ENCODE measurements around the gene SINHCAF. TPM values are rescaled to one million over a fixed set of nuclear protein-coding genes. Genes with fewer than 3 reads are reported as not detected.
A peak's percentile ranks its signal among the peaks of the same experiment; 100 is the strongest.

The SINHCAF gene
- total and polyA plus RNA-seq, 11 donors, result 4.0 to 23.8 (median 12.8) TPM

DNA sequence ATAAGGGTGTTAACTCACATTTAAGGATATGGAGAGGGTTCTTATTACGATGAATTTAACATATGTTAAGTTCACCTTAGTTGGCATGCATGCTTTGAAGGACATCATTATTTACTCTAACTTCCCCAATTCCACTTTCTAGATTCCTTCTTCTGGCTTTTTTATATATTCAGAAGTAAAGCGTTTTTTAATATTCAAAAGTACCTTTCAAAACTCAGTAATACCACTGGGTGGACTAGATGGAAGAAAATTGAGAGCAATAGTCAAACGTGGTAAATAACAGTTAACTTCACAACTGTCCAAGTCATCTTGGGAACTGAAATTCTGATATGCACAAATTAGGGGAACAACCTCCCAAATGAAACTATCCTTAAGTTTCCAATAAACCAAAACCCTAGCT is 9.1 kb downstream of the SINHCAF start:
- Histone ChIP-seq H3K9me3 (no peaks in the 10 kb centered on the region), H3K4me1 (peaks cover 0 to 51% (median 5%) of the 10 kb centered on the region in 12 donors), H3K36me3 (no peaks in the 10 kb centered on the region), H3K27me3 (no peaks in the 10 kb centered on the region), H3K27ac (peak overlapping the region in 3 of 12 donors; percentile 2 to 77 (median 39)), H3K4me3 (peak overlapping the region in 8 of 12 donors; percentile 27 to 56 (median 48))
- 53 to 62% (median 57%) methylated on average over 3 of the region's 3 CpGs for WGBS, 4 donors
- ATAC-seq, result no peak
- no peak for DNase-seq
- intact Hi-C loops (cut with DNase I), result no loop called here
- no peak for TF ChIP-seq POLR2A (IDR thresholded peaks at IDR 0.05)
- TF ChIP-seq CTCF (IDR thresholded peaks at IDR 0.05), result no peak

DNA sequence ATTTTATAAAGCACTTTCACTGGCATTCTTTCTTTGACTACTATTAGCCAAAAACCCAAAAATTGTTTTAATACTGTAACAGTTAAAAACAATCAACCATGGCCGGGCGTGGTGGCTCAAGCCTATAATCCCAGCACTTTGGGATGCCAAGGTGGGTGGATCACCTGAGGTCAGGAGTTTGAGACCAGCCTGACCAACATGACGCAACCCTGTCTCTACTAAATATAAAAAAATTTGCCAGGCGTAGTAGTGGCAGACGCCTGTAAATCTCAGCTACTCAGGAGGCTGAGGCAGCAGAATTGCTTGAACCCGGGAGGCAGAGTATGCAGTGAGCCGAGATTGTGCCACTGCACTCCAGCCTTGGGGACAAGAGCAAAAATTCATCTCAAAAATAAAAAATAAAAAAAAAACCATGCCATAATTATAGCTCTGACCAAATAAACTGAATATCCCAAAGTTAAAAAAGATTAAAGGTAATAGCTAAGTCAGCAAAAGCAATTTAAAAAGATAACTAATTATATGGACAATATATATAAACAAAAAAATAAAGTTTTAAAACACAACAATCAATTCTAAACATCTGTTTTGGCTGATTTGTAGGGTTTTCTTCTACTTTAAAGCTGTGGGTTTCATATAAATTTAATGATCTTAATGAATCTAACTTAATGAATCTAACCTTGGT is 10.0 kb downstream of the SINHCAF start:
- H3K36me3 ChIP-seq, result no peaks in the 10 kb centered on the region
- peaks cover 0 to 43% (median 5%) of the 10 kb centered on the region in 12 donors for H3K4me1 ChIP-seq
- H3K27me3 ChIP-seq, result no peaks in the 10 kb centered on the region
- no peaks in the 10 kb centered on the region for H3K9me3 ChIP-seq
- whole genome bisulfite sequencing, 4 donors, result 93 to 97% (median 94%) methylated on average over 7 of the region's 7 CpGs
- H3K27ac ChIP-seq, result no peak overlapping the region
- intact Hi-C loops (cut with DNase I), result no loop called here
- no peak for ATAC-seq
- no peak for DNase-seq
- no peak overlapping the region for H3K4me3 ChIP-seq
- TF ChIP-seq POLR2A (IDR thresholded peaks at IDR 0.05) (no peak), CTCF (IDR thresholded peaks at IDR 0.05) (no peak)

GRCh38 chr12:31315044-31315715 is 10.8 kb downstream of the SINHCAF start:
- ATAC-seq (no peak), DNase-seq (no peak)
- H3K27ac ChIP-seq, result no peak overlapping the region
- H3K4me3 ChIP-seq, result no peak overlapping the region
- WGBS, 4 donors, result 94 to 97% (median 96%) methylated on average over 3 of the region's 3 CpGs
- TF ChIP-seq POLR2A (IDR thresholded peaks at IDR 0.05) (no peak), CTCF (IDR thresholded peaks at IDR 0.05) (no peak)
- H3K36me3 ChIP-seq, result no peaks in the 10 kb centered on the region
- intact Hi-C loops (cut with DNase I), result no loop called here
- no peaks in the 10 kb centered on the region for H3K9me3 ChIP-seq
- H3K4me1 ChIP-seq, result peaks cover 0 to 36% (median 5%) of the 10 kb centered on the region in 12 donors
- H3K27me3 ChIP-seq, result no peaks in the 10 kb centered on the region

GRCh38 chr12:31312431-31312830 is 13.5 kb downstream of the SINHCAF start:
- Histone ChIP-seq H3K9me3 (no peaks in the 10 kb centered on the region), H3K36me3 (no peaks in the 10 kb centered on the region), H3K27me3 (no peaks in the 10 kb centered on the region), H3K4me3 (no peak overlapping the region), H3K27ac (no peak overlapping the region), H3K4me1 (peaks cover 0 to 13% (median 0%) of the 10 kb centered on the region in 12 donors)
- TF ChIP-seq CTCF (IDR thresholded peaks at IDR 0.05) (no peak), POLR2A (IDR thresholded peaks at IDR 0.05) (no peak)
- DNase-seq (no peak), ATAC-seq (no peak)
- intact Hi-C loops (cut with DNase I), result no loop called here
- WGBS, 4 donors, result 94 to 98% (median 96%) methylated on average over 1 of the region's 1 CpG
